ENCODE data around the gene TMEM163. TPM values are rescaled to one million over a fixed set of nuclear protein-coding genes. Genes with fewer than 3 reads are reported as not detected.
"Not testable (repeated sequence)": the region's sequence is repeated elsewhere in the genome, so short reads cannot be mapped to it uniquely, and the experiment has no call there.

The TMEM163 gene
- polyA plus RNA-seq, 1 donor, result 0.39 TPM

DNA sequence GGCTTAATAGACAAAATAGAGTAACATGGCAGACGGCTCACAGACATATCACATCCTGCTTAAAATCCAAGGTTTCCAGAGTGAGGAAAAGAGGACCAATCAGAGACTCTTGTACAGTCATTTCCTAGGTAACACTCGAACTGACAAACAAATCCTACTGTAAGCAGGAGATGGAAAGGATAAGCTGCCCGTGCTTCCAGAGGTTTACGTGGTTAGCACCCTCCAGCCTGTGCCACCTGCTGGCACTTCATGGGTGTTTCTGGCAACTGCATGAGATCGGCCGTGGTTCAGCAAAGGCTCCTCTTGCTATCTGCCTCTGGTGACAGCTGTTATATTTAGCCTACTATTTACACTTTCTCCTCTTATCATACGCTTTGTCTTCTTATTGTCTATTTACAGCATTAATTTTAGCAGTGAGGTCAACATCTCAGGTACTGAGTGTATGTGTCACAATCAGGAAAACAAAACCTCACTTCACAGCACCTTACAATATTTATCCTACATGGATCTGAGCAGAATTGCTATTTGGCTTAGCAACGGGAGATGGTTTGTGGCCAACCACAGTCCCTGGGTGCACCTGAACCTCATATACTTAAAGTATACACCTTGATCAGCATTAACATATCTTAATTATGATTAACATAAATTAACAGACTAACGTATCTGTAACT, 226.9 kb downstream of the TMEM163 start:
- no peaks in the 10 kb centered on the region for H3K9me3 ChIP-seq (ENCODE audit: control insufficient read depth, low read depth, low read length)
- H3K4me3 ChIP-seq (ENCODE audit: low read length), result no peak overlapping the region
- H3K4me1 ChIP-seq (ENCODE audit: control insufficient read depth, insufficient read depth, low read length), result no peaks in the 10 kb centered on the region
- WGBS (ENCODE audit: insufficient coverage, low lambda C conversion rate), result 60% methylated on average over 2 of the region's 9 CpGs
- H3K36me3 ChIP-seq (ENCODE audit: control insufficient read depth, insufficient read depth, low read length), result no peaks in the 10 kb centered on the region
- no peak overlapping the region for H3K27ac ChIP-seq (ENCODE audit: low read length)
- peak; percentile 15 to 29 for DNase-seq
- H3K27me3 ChIP-seq (ENCODE audit: control insufficient read depth, insufficient read depth, low read length), result peaks cover 9% of the 10 kb centered on the region

DNA sequence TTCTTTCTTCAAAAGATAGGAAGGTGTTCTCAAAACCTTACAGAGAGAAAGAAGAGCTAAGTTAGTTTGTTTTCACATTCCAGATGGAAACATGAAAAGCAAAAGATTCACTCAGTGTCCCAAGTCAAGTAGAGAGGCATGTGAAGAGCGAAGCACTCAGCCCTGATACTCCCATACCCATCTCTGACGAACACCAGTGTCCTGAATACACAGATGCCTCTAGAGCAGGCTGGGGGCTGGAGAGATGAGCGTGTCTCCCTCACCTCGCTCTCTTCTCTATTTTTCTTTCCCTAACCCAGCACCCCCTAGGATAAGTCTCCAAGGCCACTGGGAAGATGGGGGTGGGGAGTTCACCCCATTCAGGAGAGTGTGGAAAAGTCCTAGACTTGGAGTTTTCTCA, 227.8 kb downstream of the TMEM163 start:
- peaks cover 9% of the 10 kb centered on the region for H3K27me3 ChIP-seq (ENCODE audit: control insufficient read depth, insufficient read depth, low read length)
- no peaks in the 10 kb centered on the region for H3K4me1 ChIP-seq (ENCODE audit: control insufficient read depth, insufficient read depth, low read length)
- H3K27ac ChIP-seq (ENCODE audit: low read length), result no peak overlapping the region
- WGBS (ENCODE audit: insufficient coverage, low lambda C conversion rate), result no CpG with 5 or more reads among the region's 4 CpGs
- H3K4me3 ChIP-seq (ENCODE audit: low read length), result no peak overlapping the region
- DNase-seq, result no peak
- no peaks in the 10 kb centered on the region for H3K36me3 ChIP-seq (ENCODE audit: control insufficient read depth, insufficient read depth, low read length)
- no peaks in the 10 kb centered on the region for H3K9me3 ChIP-seq (ENCODE audit: control insufficient read depth, low read depth, low read length)

GRCh38 chr2:134490559-134490958, 228.2 kb downstream of the TMEM163 start:
- Histone ChIP-seq H3K27ac (ENCODE audit: low read length) (no peak overlapping the region), H3K27me3 (ENCODE audit: control insufficient read depth, insufficient read depth, low read length) (peaks cover 9% of the 10 kb centered on the region), H3K4me1 (ENCODE audit: control insufficient read depth, insufficient read depth, low read length) (no peaks in the 10 kb centered on the region), H3K36me3 (ENCODE audit: control insufficient read depth, insufficient read depth, low read length) (no peaks in the 10 kb centered on the region), H3K4me3 (ENCODE audit: low read length) (no peak overlapping the region), H3K9me3 (ENCODE audit: control insufficient read depth, low read depth, low read length) (no peaks in the 10 kb centered on the region)
- 80% methylated on average over 2 of the region's 4 CpGs for WGBS (ENCODE audit: insufficient coverage, low lambda C conversion rate)
- no peak for DNase-seq

DNA sequence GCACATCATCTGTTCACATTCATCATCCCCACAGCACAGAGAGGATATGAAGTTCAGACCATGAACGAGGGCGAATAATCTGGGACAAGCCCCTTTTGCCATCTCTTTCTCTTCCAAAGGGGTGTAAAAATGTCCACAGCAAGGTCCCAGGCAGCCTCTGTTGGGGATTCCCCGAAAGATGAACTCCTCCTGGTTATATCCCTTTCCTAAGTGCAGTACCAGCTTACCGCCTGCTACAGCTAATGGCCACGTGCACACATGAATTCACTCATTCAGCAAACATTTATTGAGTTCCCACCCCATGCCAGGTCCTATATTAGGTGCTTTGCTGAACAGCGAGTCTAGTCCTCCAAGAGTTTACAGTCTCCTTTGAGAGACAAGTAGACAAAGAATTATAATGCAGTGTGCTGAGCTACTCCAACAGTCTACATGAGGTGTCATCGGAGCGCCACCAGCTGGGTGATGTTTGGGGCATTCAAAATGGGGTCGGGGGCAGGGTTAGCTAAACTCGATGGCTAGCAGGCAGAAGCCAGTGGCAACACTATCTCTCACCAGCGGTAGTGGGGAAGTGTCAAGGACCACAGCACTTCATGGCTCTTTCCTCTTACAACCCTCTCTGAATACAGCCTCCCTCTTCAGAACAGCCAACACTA, 228.9 kb downstream of the TMEM163 start:
- Histone ChIP-seq H3K36me3 (ENCODE audit: control insufficient read depth, insufficient read depth, low read length) (no peaks in the 10 kb centered on the region), H3K27me3 (ENCODE audit: control insufficient read depth, insufficient read depth, low read length) (peaks cover 9% of the 10 kb centered on the region), H3K4me1 (ENCODE audit: control insufficient read depth, insufficient read depth, low read length) (no peaks in the 10 kb centered on the region), H3K9me3 (ENCODE audit: control insufficient read depth, low read depth, low read length) (no peaks in the 10 kb centered on the region), H3K4me3 (ENCODE audit: low read length) (no peak overlapping the region), H3K27ac (ENCODE audit: low read length) (no peak overlapping the region)
- no CpG with 5 or more reads among the region's 11 CpGs for WGBS (ENCODE audit: insufficient coverage, low lambda C conversion rate)
- DNase-seq, result no peak

DNA sequence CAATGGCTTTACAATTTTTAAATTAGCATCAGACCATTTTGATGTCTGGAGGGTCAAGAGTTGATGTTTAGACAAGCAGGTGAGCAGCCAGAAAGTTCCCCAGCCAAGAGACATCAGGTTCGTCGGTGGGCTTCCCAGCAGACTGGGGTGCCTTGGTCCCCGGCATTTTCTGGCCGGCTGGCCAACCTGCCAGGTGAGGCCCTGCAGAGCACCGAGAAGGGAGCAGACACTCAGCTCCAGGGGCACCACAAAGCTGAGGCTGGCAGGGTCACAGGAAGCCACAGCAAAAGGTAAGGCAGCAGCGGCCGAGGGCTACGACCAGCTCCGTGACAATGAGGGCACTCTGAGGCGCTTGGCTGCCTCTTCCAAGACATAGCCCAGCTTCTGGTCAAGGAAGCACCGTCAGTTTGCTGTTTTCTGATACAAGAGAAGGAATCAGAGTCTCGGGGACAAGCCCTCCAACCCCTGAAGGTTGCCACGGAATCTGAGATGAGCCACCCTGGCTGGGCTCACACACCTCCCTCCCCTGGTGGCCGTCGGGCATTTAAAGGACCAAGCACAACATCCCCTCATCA, 235.9 kb downstream of the TMEM163 start:
- no peaks in the 10 kb centered on the region for H3K9me3 ChIP-seq (ENCODE audit: control insufficient read depth, low read depth, low read length)
- H3K4me1 ChIP-seq (ENCODE audit: control insufficient read depth, insufficient read depth, low read length), result no peaks in the 10 kb centered on the region
- WGBS (ENCODE audit: insufficient coverage, low lambda C conversion rate), result no CpG with 5 or more reads among the region's 15 CpGs
- no peak for DNase-seq
- no peaks in the 10 kb centered on the region for H3K27me3 ChIP-seq (ENCODE audit: control insufficient read depth, insufficient read depth, low read length)
- no peak overlapping the region for H3K27ac ChIP-seq (ENCODE audit: low read length)
- no peak overlapping the region for H3K4me3 ChIP-seq (ENCODE audit: low read length)
- no peaks in the 10 kb centered on the region for H3K36me3 ChIP-seq (ENCODE audit: control insufficient read depth, insufficient read depth, low read length)

- H3K9me3 ChIP-seq (ENCODE audit: control insufficient read depth, low read depth, low read length), result no peaks in the 10 kb centered on the region
- H3K27ac ChIP-seq (ENCODE audit: low read length), result no peak overlapping the region
- 100% methylated on average over 2 of the region's 6 CpGs for WGBS (ENCODE audit: insufficient coverage, low lambda C conversion rate)
- DNase-seq, result no peak
- no peak overlapping the region for H3K4me3 ChIP-seq (ENCODE audit: low read length)
- H3K36me3 ChIP-seq (ENCODE audit: control insufficient read depth, insufficient read depth, low read length), result no peaks in the 10 kb centered on the region
- H3K27me3 ChIP-seq (ENCODE audit: control insufficient read depth, insufficient read depth, low read length), result no peaks in the 10 kb centered on the region
- no peaks in the 10 kb centered on the region for H3K4me1 ChIP-seq (ENCODE audit: control insufficient read depth, insufficient read depth, low read length)
These were observed 236.6 kb downstream of the TMEM163 start for GRCh38 chr2:134482131-134482723.

DNA sequence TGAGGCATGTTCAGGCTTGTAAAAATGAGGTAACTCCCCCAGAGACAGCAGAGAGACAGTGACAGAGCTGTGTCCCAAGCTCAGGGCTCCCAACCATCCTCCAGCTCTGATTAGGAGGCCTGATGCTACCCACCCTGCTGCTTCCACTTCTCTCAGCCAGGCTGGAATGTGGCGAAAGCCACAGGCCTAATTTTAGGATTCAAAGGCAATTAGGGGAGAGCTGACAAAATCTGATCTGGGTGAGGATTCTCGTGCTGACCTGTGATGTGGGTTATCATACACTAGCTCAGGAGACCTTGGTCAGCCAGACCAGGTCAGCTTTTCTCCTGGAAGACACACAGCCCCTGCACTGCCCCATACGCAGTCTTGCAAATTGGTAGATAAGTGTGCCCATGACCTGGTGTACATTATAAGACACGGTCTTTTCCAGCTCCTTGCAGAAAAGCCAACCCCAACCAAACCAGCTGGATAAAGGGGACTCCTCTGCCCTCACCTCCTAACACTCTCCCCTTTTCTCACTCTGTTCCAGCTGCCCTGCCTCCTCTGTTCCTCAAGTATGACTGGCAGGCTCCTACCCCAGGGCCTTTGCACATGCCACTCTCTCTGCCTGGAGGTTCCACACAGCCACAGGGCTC, 239.0 kb downstream of the TMEM163 start:
- H3K27me3 ChIP-seq (ENCODE audit: control insufficient read depth, insufficient read depth, low read length), result no peaks in the 10 kb centered on the region
- no peaks in the 10 kb centered on the region for H3K36me3 ChIP-seq (ENCODE audit: control insufficient read depth, insufficient read depth, low read length)
- H3K4me3 ChIP-seq (ENCODE audit: low read length), result no peak overlapping the region
- no peak overlapping the region for H3K27ac ChIP-seq (ENCODE audit: low read length)
- WGBS (ENCODE audit: insufficient coverage, low lambda C conversion rate), result no CpG with 5 or more reads among the region's 4 CpGs
- no peak for DNase-seq
- H3K9me3 ChIP-seq (ENCODE audit: control insufficient read depth, low read depth, low read length), result no peaks in the 10 kb centered on the region
- no peaks in the 10 kb centered on the region for H3K4me1 ChIP-seq (ENCODE audit: control insufficient read depth, insufficient read depth, low read length)

GRCh38 chr2:134476982-134477381, 241.8 kb downstream of the TMEM163 start:
- not testable (repeated sequence) for H3K27ac ChIP-seq (ENCODE audit: low read length); H3K36me3 ChIP-seq (ENCODE audit: control insufficient read depth, insufficient read depth, low read length); H3K27me3 ChIP-seq (ENCODE audit: control insufficient read depth, insufficient read depth, low read length); H3K9me3 ChIP-seq (ENCODE audit: control insufficient read depth, low read depth, low read length); DNase-seq; H3K4me3 ChIP-seq (ENCODE audit: low read length); H3K4me1 ChIP-seq (ENCODE audit: control insufficient read depth, insufficient read depth, low read length)
- WGBS (ENCODE audit: insufficient coverage, low lambda C conversion rate), result 100% methylated on average over 1 of the region's 8 CpGs

DNA sequence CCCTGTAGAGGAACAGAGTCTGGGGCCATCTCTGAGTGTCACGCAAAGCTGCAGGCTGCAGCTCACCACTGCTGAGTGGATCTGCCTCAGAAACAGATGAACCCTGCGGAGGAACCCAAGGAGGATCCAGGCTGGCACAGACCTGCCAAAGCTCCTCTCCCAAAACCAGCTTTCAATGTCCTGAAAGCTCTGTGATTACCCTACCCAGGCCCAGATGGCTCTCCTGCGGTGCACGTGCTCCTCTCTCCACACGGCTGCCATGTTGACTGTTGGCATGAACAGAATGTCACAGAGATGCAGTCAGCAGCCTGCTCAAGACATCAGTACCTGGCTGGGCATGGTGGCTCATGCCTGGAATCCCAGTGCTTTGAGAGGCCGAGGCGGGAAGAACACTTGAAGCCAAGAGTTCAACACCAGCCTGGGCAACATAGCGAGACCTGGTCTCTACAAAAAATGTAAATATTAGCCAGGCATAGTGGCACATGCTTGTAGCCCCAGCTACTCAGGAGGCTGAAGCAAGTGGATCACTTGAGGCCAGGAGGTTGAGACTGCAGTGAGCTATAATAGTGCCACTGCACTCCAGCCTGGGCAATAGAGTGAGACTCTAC, 248.1 kb downstream of the TMEM163 start:
- Histone ChIP-seq H3K4me3 (ENCODE audit: low read length) (no peak overlapping the region), H3K27me3 (ENCODE audit: control insufficient read depth, insufficient read depth, low read length) (no peaks in the 10 kb centered on the region), H3K9me3 (ENCODE audit: control insufficient read depth, low read depth, low read length) (no peaks in the 10 kb centered on the region), H3K27ac (ENCODE audit: low read length) (no peak overlapping the region), H3K36me3 (ENCODE audit: control insufficient read depth, insufficient read depth, low read length) (no peaks in the 10 kb centered on the region), H3K4me1 (ENCODE audit: control insufficient read depth, insufficient read depth, low read length) (no peaks in the 10 kb centered on the region)
- no CpG with 5 or more reads among the region's 8 CpGs for WGBS (ENCODE audit: insufficient coverage, low lambda C conversion rate)
- no peak for DNase-seq

DNA sequence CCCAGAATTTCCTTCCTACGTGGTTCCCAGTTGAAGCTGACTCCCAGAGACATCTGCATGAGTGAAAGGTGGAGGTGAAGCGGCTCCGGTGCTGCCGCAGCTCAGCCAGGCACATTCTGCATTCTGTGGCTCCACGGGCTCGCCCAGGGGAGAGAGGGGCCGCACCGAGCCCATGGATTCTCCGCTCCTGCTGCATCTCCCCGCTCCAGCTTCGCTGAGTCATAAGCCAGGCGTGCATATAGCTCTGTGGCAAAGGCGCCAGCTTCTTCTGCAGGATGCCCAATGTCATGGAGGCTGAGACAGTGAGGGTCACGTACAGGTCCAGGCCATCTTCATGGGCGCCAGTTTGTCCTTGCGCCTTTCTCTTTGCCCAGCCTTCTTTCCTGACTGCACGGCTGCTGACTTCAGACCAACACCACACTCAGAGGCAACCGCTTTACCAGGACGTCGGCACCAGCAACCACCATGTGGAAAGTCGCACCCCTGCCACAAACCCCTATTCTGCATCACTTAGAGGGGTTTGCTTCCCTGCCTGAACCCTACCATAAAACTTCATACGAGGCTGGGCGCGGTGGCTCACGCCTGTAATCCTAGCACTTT, 249.2 kb downstream of the TMEM163 start:
- no peak for DNase-seq
- no peak overlapping the region for H3K27ac ChIP-seq (ENCODE audit: low read length)
- H3K27me3 ChIP-seq (ENCODE audit: control insufficient read depth, insufficient read depth, low read length), result no peaks in the 10 kb centered on the region
- no peak overlapping the region for H3K4me3 ChIP-seq (ENCODE audit: low read length)
- H3K36me3 ChIP-seq (ENCODE audit: control insufficient read depth, insufficient read depth, low read length), result no peaks in the 10 kb centered on the region
- peaks cover 3% of the 10 kb centered on the region for H3K4me1 ChIP-seq (ENCODE audit: control insufficient read depth, insufficient read depth, low read length)
- H3K9me3 ChIP-seq (ENCODE audit: control insufficient read depth, low read depth, low read length), result no peaks in the 10 kb centered on the region
- 100% methylated on average over 2 of the region's 25 CpGs for WGBS (ENCODE audit: insufficient coverage, low lambda C conversion rate)
